CD4-positive, alpha-beta T cell treated with Interleukin-10 for 1 hour (primary cell): ENCODE data around the gene STRADB.
"Not testable (repeated sequence)": the region's sequence is repeated elsewhere in the genome, so short reads cannot be mapped to it uniquely, and the experiment has no call there.

Experiments used
- DNase-seq: peaks from one replicate; pipeline ENCODE4 v3.0.0-alpha.2; 2020

The STRADB gene

GRCh38 chr2:201430839-201431238, 20.7 kb upstream of the STRADB start:
- DNase-seq, result no peak

DNA sequence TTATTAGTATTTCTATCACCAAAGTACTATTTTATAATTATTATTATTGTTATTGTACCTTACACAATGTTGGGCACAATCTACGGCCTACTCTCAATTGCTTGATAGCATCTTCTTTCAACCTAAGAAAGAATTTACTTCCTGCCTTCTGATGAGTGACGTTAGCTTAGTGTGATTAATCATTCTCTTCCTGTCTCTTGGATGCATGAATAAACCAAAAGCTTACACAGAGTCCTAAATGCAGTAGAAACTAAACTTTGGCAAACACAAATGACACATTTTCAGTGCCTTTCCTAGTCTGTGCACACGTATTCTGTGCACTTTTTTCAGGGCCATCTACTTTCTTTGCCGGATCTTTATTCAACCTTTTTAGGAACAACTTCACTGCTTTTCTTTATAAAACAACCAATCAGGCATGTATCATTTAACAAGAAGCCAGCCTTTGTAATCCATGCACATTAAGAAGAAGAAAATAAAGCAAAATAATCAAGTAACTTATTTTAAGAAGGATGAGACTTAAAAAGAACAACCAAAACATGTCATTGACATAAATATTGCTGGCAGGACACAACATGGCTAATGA, 19.4 kb upstream of the STRADB start:
- peak; percentile 53 for DNase-seq

DNA sequence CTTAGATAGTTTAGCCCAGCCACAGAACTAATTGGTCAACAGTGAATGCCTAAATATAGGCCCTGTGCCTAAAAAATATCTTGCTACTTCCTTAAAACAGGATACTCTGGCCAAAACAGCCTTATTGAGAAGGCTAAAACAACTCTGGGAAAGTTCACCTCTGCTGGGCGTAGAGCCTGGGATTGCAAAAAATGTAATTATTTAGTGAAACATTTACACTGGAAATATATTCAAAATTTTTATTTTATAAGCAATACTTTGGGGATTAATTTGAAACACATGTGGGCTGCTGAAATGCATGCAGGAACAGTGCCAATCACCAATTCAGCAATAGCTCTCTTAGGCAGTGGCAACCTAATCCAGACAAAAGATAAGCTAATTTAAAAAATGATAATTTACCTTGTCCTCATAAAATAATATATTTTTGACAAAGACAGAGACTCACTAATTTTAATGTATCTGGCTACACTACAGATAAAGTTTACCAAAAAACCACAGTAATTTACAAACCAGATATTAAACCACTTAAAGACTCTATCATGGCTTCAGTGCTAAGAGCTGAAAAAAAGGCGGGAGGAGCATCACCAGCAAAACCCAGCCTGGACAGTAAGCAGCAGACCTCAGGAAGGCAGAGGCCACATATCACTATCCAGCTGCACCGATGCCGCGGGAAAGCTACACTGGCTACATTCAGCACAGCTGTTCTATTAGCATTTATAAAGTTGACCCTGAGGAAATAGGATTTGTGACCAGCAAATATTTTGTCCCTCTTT, 18.7 kb upstream of the STRADB start:
- no peak for DNase-seq

DNA sequence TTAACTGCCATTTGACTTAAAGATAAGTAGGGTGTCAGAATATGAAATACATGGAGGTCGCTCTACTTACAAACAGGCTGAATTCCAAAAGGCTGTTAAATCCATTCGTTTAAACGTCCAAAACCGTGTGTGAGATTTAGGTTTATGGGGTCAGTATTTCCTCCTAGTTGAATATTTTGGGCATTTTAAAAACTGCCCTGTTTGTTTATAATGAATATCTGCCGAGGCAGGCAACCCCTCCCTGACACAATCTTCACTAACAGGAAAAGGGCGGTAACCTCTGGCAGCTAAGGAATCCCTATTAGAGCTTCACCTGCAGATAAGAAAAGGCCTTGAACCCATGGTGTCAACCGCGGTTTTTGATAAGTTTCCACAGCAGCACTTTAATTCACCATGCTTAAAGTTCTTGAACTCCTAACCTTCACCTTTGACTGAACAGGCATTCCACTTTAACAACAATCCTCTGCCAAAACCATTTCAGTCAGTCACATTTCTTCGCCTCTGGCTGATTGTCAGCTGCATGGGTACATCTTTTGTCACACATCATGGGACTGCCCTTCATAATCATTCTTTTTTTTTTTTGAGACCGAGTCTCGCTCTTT, 18.0 kb upstream of the STRADB start:
- DNase-seq, result no peak

DNA sequence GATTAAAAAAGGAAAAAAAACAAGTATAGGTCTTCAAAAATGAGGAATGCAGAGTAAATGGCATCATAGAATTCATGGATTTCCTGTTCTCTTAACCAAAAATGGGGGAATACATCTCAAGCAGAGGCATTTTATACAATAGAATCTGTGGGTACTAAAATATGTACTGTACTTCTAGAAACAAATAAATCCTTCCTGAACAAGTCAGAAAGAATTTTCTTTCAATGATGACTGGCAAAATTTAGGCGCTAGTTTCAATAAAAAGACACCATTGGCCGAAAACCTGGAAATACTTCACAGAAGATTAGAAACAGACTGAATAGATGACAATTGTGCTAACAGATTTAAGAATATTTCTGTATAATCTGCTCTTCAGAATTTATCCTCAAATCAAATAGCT, 15.4 kb upstream of the STRADB start:
- no peak for DNase-seq

GRCh38 chr2:201439336-201439922, 12.1 kb upstream of the STRADB start:
- not testable (repeated sequence) for DNase-seq

GRCh38 chr2:201440182-201440581, 11.4 kb upstream of the STRADB start:
- DNase-seq, result no peak

DNA sequence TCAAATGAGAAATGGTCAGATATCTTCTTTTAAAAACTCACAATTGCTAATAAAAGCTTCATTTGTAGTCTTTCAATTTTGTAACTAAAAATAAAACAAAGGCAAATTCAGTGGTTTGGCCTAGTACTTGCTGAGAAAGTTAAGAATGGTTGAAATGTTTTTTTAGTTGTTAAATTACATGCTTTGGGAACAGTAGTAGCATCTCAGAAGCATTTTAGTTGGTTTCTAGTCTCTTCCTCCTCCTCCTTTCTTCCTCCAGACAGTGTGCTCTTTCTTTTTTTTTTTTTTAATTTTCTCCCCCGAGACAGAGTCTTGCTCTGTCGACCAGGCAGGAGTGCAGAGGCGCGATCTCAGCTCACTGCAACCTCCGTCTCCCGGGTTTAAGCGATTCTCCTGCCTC, 10.1 kb upstream of the STRADB start:
- DNase-seq, result no peak

DNA sequence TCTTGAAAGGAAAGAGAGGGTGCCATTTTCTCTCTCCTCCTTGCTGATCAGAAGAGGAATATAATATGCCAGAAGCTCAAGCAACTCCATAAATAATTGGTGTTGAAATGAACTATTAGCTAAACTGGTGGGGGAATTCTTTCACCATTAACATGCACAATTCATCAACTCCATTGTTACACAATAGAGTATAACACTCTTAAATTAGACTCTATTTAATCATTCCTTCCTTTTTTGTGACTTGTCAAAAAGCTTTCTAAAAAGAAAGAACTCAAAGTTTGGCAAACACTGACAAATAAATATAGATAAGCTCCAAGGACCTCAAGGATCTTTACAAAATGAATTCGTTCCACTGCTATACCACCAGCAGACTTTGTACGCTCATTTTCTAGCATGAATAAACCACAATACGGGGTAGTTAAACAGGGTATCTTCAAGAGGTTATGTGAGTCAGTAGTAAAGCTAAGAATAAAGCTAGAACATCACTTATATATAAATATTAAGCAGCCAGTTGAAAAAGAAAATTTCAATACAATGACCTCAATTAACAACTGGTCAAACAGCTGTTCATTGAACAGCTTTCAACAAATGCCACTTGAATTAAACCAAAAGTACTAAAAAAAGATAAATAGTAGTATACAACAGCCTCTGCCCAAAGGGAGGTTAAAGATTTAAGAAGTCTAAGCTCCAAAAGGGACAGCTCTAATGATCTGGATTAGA, 6.6 kb upstream of the STRADB start:
- DNase-seq, result no peak

GRCh38 chr2:201447086-201447485, 4.5 kb upstream of the STRADB start:
- DNase-seq, result peak; percentile 39

DNA sequence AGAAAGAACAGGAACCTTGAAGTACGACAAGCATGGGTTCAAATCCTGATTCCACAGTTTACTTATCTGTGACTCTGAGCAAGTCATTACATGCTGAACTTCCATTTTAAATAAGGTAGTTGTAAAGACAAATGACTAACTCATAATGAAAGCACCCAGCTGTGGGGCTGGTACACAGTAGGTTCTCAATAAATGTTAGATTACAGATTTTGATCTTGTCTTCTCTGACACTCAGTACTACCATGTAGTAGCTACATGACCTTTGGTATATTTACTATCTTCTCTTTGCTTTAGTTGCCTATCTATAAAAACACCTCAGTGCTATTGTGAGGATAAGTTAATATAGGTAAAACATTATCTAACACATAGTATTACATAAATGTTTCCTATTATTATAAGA, 3.5 kb upstream of the STRADB start:
- DNase-seq, result no peak

DNA sequence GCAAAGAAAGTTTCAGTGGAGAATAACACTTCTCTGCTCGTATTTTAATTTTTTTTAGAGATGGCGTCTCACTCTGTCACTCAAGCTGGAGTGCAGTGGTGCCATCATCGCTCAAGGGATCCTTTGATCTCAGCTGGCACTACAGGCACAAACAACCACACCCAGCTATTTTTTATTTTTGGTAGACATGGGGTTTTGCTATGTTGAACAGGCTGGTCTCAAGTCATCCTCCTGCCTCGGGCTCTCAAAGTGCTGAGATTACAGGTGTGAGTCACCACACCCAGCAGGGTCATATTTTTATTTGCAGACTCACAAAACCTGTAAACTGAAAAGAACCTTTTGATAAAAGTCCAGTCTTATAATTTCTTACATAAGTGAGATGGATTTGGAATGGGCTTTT, 2.8 kb upstream of the STRADB start:
- peak; percentile 65 for DNase-seq

- DNase-seq, result no peak
These were observed 617 bp upstream of the STRADB start for GRCh38 chr2:201450954-201451291.

GRCh38 chr2:201452058-201452921, 750 bp downstream of the STRADB start:
- no peak for DNase-seq

GRCh38 chr2:201452922-201453643, 1.5 kb downstream of the STRADB start:
- no peak for DNase-seq

DNA sequence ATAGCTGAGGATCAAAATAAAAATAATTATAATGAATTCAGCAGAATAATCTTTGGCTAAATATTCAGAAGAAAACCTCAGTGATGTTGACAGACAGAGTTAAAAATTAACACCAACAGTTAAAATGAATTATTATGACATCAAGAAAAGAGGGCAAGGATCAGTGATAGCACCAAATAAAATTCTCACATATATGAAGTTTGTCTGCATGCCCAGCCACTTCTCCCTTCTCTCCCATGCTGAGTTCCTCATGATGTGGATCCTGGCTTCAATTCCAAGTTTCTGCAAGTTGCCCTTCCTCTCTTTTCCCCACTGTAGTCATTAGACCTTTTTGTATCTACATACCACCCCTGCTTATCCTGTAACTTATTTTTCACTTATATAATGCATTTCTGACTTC, 6.8 kb downstream of the STRADB start:
- DNase-seq, result no peak

GRCh38 chr2:201460532-201460931, 9.0 kb downstream of the STRADB start:
- DNase-seq, result no peak

DNA sequence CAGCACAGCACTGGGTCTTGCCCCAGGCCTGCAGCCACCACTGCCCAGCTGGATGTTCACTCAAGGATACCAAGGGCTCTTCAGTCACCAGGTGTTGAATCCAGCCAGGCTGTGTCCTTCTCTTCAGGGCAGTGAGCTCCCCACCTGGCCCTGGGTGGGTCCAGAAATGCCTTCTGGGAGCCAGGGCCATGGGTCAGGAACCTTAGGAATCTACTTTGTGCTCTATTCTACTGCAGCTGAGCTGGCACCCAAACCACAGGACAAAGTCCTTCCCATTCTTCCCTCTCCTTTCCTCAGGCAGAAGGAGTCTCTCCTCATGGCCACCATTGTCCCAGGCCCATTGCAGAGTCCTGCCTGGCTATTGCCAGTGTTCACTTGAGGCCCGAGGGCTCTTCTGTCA, 13.0 kb downstream of the STRADB start:
- no peak for DNase-seq

- no peak for DNase-seq
These were observed 14.0 kb downstream of the STRADB start for GRCh38 chr2:201465524-201465971.

DNA sequence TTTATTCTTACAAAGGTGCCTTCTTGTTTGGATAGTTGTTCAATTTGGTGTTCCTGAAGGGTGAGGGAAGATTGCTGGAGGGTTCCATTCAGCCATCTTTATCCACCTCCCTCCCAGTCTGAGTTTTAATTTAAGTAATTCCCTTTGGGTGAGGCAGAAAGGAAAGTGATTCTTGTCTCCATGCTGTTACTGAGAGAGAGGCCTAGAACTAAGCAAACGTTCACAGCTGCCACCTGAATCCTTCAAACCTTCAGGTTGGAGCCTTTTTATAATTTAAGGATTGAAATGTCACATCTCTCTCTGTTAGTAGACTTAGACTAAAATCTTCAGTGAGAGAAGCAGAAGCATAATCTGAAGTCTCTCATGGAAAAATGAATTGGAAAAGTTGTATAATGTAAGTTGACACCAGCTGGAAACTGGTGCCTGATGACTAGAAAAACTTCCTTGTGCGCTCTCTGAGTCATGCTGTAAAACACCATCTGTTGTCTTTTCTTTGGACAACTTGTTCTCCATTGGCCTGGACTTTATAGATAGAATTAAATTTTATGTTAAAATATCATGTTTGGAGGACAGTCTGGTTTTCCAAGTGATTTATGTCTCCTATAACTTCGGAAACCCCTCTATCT, 14.6 kb downstream of the STRADB start:
- no peak for DNase-seq

- no peak for DNase-seq
These were observed 16.1 kb downstream of the STRADB start for GRCh38 chr2:201467666-201468065.
